Measurements from ENCODE around the gene AP5B1. TPM values are rescaled to one million over a fixed set of nuclear protein-coding genes. Genes with fewer than 3 reads are reported as not detected.

Gene AP5B1
- total RNA-seq, 1 experiment from 2014 or later = 24.2 TPM

DNA sequence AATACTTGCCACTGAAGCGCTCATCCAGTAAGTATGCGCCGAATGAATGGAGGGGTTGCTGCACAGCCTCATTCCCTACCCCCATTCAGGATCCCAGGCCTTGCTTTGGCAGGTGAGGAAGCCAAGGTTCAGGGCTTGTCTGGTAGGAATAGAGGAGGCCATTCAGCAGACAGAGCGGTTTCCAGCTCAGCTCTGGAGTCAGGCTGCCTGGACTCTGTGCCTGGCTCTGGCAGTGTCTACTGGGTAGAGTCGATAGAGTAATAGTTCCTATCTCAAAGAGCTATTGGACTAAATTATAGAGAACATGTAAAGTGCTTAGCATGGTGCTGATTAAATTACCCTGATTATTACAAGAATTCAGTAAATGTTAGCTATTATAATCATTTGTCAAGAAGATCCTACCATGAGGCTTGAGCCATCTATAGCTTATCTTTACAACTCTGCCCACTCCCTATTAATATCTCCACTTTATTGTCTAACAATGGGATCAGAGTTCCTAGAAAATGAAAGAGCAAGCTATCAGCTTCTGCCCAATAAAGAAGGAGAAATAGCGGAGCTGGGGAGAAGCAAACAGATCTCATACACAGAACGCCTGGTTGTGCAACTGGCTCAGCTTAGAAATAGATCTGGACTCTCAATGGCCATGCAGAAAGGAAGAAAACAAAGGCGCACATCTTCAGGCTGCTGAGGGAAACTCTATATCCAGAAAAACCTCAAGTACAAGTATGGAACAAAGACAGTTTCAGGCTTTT lies 46.4 kb upstream of the AP5B1 start:
- CTCF ChIA-PET = interaction anchor here (1.0 to 1.1 kb wide), 2 partner anchors 9 to 47 kb away, joined by 3 to 5 read pairs; no protein-coding TSS in a partner anchor
- no TSS peak for BruUV-seq (replicated peaks)
- H3K4me3 ChIP-seq (ENCODE audit: low read length) = no peak overlapping the region
- no peak overlapping the region for H3K4me2 ChIP-seq (ENCODE audit: low read length)
- H3K9me3 ChIP-seq (ENCODE audit: low read length) = no peaks in the 10 kb centered on the region
- H3K27me3 ChIP-seq (ENCODE audit: low read length) = peaks cover 8% of the 10 kb centered on the region; the same call in 1 of the 2 replicates
- H3K36me3 ChIP-seq (ENCODE audit: low read depth, low read length) = no peaks in the 10 kb centered on the region
- no peak overlapping the region for H2AFZ ChIP-seq (ENCODE audit: low read length)
- H3K79me2 ChIP-seq (ENCODE audit: low read length) = no peaks in the 10 kb centered on the region
- no peaks in the 10 kb centered on the region for H3K9me2 ChIP-seq (replicated peaks; ENCODE audit: low read length)
- no peaks in the 10 kb centered on the region for H3K4me1 ChIP-seq (ENCODE audit: insufficient read depth, low read length)
- ATAC-seq (no peak), DNase-seq (no peak)
- POLR2A ChIA-PET (ENCODE audit: unreplicated experiment) = no interaction called here
- H3F3A ChIP-seq (ENCODE audit: low read length, unreplicated experiment) = no peaks in the 10 kb centered on the region
- no peak overlapping the region for H3K27ac ChIP-seq (ENCODE audit: low read length)
- H3K9ac ChIP-seq (ENCODE audit: low read length) = no peak overlapping the region
- H4K20me1 ChIP-seq (ENCODE audit: low read length) = no peaks in the 10 kb centered on the region
- TF ChIP-seq EZH2 (IDR thresholded peaks at IDR 0.05; ENCODE audit: low read length, unreplicated experiment) (no peak), EZH2phosphoT487 (IDR thresholded peaks at IDR 0.05; ENCODE audit: borderline replicate concordance, low read length) (no peak)
- TF ChIP-seq, protein P1, sequence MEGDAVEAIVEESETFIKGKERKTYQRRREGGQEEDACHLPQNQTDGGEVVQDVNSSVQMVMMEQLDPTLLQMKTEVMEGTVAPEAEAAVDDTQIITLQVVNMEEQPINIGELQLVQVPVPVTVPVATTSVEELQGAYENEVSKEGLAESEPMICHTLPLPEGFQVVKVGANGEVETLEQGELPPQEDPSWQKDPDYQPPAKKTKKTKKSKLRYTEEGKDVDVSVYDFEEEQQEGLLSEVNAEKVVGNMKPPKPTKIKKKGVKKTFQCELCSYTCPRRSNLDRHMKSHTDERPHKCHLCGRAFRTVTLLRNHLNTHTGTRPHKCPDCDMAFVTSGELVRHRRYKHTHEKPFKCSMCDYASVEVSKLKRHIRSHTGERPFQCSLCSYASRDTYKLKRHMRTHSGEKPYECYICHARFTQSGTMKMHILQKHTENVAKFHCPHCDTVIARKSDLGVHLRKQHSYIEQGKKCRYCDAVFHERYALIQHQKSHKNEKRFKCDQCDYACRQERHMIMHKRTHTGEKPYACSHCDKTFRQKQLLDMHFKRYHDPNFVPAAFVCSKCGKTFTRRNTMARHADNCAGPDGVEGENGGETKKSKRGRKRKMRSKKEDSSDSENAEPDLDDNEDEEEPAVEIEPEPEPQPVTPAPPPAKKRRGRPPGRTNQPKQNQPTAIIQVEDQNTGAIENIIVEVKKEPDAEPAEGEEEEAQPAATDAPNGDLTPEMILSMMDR (conservative IDR thresholded peaks at IDR 0.05; ENCODE audit: low read depth, low read length) = no peak
- intact Hi-C loops (cut with micrococcal nuclease) = no loop called here

DNA sequence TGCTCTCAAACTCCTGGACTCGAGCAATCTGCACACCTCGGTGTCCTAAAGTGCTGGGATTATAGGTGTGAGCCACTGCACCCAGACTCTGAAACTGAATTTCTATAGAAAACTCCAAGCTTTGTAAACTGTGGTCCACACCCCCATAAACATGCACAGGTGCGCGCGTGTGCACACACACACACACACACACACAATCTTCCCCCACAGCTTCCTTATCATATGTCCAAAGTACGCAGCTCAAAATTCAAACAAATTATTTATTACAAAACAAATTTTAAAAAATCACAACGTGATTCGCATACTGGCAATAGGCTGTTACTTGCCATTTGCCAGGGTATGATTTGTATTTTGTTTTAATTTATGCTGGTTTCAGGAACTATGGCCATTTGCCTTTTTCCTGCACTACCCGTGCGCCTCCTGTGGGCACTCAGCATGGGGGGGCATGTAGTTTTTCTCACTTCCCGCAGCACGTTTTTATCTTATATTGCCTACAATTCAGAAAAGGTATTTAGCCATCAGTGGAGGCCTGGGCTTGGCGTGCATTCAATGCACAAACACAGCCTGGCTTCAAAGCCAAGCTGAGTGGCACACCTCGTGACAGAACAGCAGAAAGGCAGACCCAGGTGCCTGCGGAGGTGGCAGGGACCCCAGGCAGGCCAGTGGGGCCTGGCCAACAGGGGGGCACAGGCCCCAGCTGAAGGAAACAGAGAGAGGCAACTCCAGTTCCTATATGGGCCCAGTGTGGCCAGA lies 42.2 kb upstream of the AP5B1 start:
- DNase-seq = no peak
- Histone ChIP-seq H3K9me2 (replicated peaks; ENCODE audit: low read length) (no peaks in the 10 kb centered on the region), H3K4me3 (ENCODE audit: low read length) (no peak overlapping the region), H3F3A (ENCODE audit: low read length, unreplicated experiment) (no peaks in the 10 kb centered on the region), H2AFZ (ENCODE audit: low read length) (no peak overlapping the region), H3K79me2 (ENCODE audit: low read length) (no peaks in the 10 kb centered on the region), H3K36me3 (ENCODE audit: low read depth, low read length) (no peaks in the 10 kb centered on the region), H4K20me1 (ENCODE audit: low read length) (no peaks in the 10 kb centered on the region), H3K4me1 (ENCODE audit: insufficient read depth, low read length) (no peaks in the 10 kb centered on the region), H3K27me3 (ENCODE audit: low read length) (no peaks in the 10 kb centered on the region), H3K27ac (ENCODE audit: low read length) (no peak overlapping the region), H3K9ac (ENCODE audit: low read length) (no peak overlapping the region), H3K9me3 (ENCODE audit: low read length) (no peaks in the 10 kb centered on the region), H3K4me2 (ENCODE audit: low read length) (no peak overlapping the region)
- no TSS peak for BruUV-seq (replicated peaks)
- no peak for ATAC-seq
- intact Hi-C loops (cut with micrococcal nuclease) = no loop called here
- CTCF ChIA-PET = no interaction called here
- TF ChIP-seq EZH2phosphoT487 (IDR thresholded peaks at IDR 0.05; ENCODE audit: borderline replicate concordance, low read length) = no peak
- TF ChIP-seq EZH2 (IDR thresholded peaks at IDR 0.05; ENCODE audit: low read length, unreplicated experiment) = no peak
- TF ChIP-seq, protein P1 (conservative IDR thresholded peaks at IDR 0.05; ENCODE audit: low read depth, low read length) = no peak
- POLR2A ChIA-PET (ENCODE audit: unreplicated experiment) = interaction anchor here (0.7 kb wide), 1 partner anchor 113 kb away, joined by 3 read pairs; no protein-coding TSS in a partner anchor
